Activated CD4-positive, alpha-beta T cell treated with anti-CD3 and anti-CD28 coated beads, Interleukin-2, amount 10 ng/mL, durations not matched to agents 24 days and 14 days (primary cell): ENCODE results near the gene PTPRN2. TPM values are rescaled to one million over a fixed set of nuclear protein-coding genes. Genes with fewer than 3 reads are reported as not detected.
"Not testable (repeated sequence)": the region's sequence is repeated elsewhere in the genome, so short reads cannot be mapped to it uniquely, and the experiment has no call there.

Source experiments
- DNase-seq: peaks from one replicate; pipeline ENCODE4 v3.0.0; 2022
- H3K27ac Mint-ChIP-seq: one replicate; pipeline ENCODE4 v1.8.0; 2022; ENCODE audit warnings: mild to moderate bottlenecking, mixed read lengths
- H3K27me3 Mint-ChIP-seq: one replicate; pipeline ENCODE4 v1.8.0; 2022; ENCODE audit warnings: mixed read lengths
- H3K36me3 Mint-ChIP-seq: one replicate; pipeline ENCODE4 v1.8.0; 2022; ENCODE audit warnings: low read depth, mild to moderate bottlenecking, mixed read lengths
- H3K4me1 Mint-ChIP-seq: one replicate; pipeline ENCODE4 v1.8.0; 2021; ENCODE audit warnings: mixed read lengths
- H3K4me3 Mint-ChIP-seq: one replicate; pipeline ENCODE4 v1.8.0; 2022; ENCODE audit warnings: mild to moderate bottlenecking, moderate library complexity, mixed read lengths
- H3K9me3 Mint-ChIP-seq: one replicate; pipeline ENCODE4 v1.8.0; 2021; ENCODE audit warnings: mixed read lengths
- intact Hi-C: fragments of 100-400 bp; cut with micrococcal nuclease; formaldehyde crosslinking; loops from one replicate; pipeline ENCODE4 v1.15.1; 2023
- total RNA-seq: library from RNA; stranded (reverse); gene quantifications from 2 replicates; pipeline ENCODE4 v1.2.3, GENCODE V29; 2022

Gene PTPRN2
- total RNA-seq, 1 donor from 2014 or later, result 0.33 TPM

GRCh38 chr7:158414002-158414401 is 173.6 kb downstream of the PTPRN2 start:
- no peaks in the 10 kb centered on the region for H3K4me1 Mint-ChIP-seq
- no peaks in the 10 kb centered on the region for H3K27me3 Mint-ChIP-seq
- peaks cover 15% of the 10 kb centered on the region for H3K9me3 Mint-ChIP-seq
- DNase-seq, result no peak
- no peak overlapping the region for H3K4me3 Mint-ChIP-seq
- H3K27ac Mint-ChIP-seq, result no peak overlapping the region
- no peaks in the 10 kb centered on the region for H3K36me3 Mint-ChIP-seq
- intact Hi-C loops, result no loop called here

- Mint-ChIP-seq H3K27me3 (no peaks in the 10 kb centered on the region), H3K36me3 (no peaks in the 10 kb centered on the region), H3K27ac (no peak overlapping the region), H3K4me3 (no peak overlapping the region), H3K9me3 (peaks cover 5% of the 10 kb centered on the region), H3K4me1 (no peaks in the 10 kb centered on the region)
- DNase-seq, result no peak
- intact Hi-C loops, result no loop called here
Observed at GRCh38 chr7:158411232-158411950, 176.2 kb downstream of the PTPRN2 start.

GRCh38 chr7:158410720-158411119 is 176.9 kb downstream of the PTPRN2 start:
- H3K9me3 Mint-ChIP-seq, result no peaks in the 10 kb centered on the region
- H3K27ac Mint-ChIP-seq, result no peak overlapping the region
- H3K4me3 Mint-ChIP-seq, result no peak overlapping the region
- H3K36me3 Mint-ChIP-seq, result no peaks in the 10 kb centered on the region
- no peaks in the 10 kb centered on the region for H3K4me1 Mint-ChIP-seq
- no peak for DNase-seq
- H3K27me3 Mint-ChIP-seq, result no peaks in the 10 kb centered on the region
- intact Hi-C loops, result no loop called here

GRCh38 chr7:158409816-158410330 is 177.8 kb downstream of the PTPRN2 start:
- Mint-ChIP-seq H3K27ac (no peak overlapping the region), H3K4me1 (no peaks in the 10 kb centered on the region), H3K4me3 (no peak overlapping the region), H3K36me3 (no peaks in the 10 kb centered on the region), H3K9me3 (no peaks in the 10 kb centered on the region), H3K27me3 (no peaks in the 10 kb centered on the region)
- intact Hi-C loops, result no loop called here
- DNase-seq, result no peak

- H3K9me3 Mint-ChIP-seq, result no peaks in the 10 kb centered on the region
- H3K4me3 Mint-ChIP-seq, result no peak overlapping the region
- H3K36me3 Mint-ChIP-seq, result no peaks in the 10 kb centered on the region
- intact Hi-C loops, result no loop called here
- H3K27me3 Mint-ChIP-seq, result no peaks in the 10 kb centered on the region
- no peak overlapping the region for H3K27ac Mint-ChIP-seq
- DNase-seq, result no peak
- H3K4me1 Mint-ChIP-seq, result no peaks in the 10 kb centered on the region
Observed at GRCh38 chr7:158409120-158409519, 178.5 kb downstream of the PTPRN2 start.

- no peaks in the 10 kb centered on the region for H3K36me3 Mint-ChIP-seq
- H3K27ac Mint-ChIP-seq, result no peak overlapping the region
- H3K4me1 Mint-ChIP-seq, result no peaks in the 10 kb centered on the region
- no peaks in the 10 kb centered on the region for H3K9me3 Mint-ChIP-seq
- no peak for DNase-seq
- intact Hi-C loops, result no loop called here
- H3K27me3 Mint-ChIP-seq, result no peaks in the 10 kb centered on the region
- H3K4me3 Mint-ChIP-seq, result no peak overlapping the region
Observed at GRCh38 chr7:158408318-158408920, 179.2 kb downstream of the PTPRN2 start.

- no peaks in the 10 kb centered on the region for H3K4me1 Mint-ChIP-seq
- H3K27me3 Mint-ChIP-seq, result no peaks in the 10 kb centered on the region
- DNase-seq, result no peak
- H3K36me3 Mint-ChIP-seq, result no peaks in the 10 kb centered on the region
- no peak overlapping the region for H3K27ac Mint-ChIP-seq
- intact Hi-C loops, result no loop called here
- H3K4me3 Mint-ChIP-seq, result no peak overlapping the region
- no peaks in the 10 kb centered on the region for H3K9me3 Mint-ChIP-seq
Observed at GRCh38 chr7:158407581-158408317, 179.9 kb downstream of the PTPRN2 start.

- H3K4me1 Mint-ChIP-seq, result no peaks in the 10 kb centered on the region
Observed at GRCh38 chr7:158406801-158407200, 180.8 kb downstream of the PTPRN2 start.

GRCh38 chr7:158406364-158406763 is 181.3 kb downstream of the PTPRN2 start:
- H3K27me3 Mint-ChIP-seq, result no peaks in the 10 kb centered on the region
- no peak overlapping the region for H3K27ac Mint-ChIP-seq
- no peak overlapping the region for H3K4me3 Mint-ChIP-seq
- no peaks in the 10 kb centered on the region for H3K4me1 Mint-ChIP-seq
- intact Hi-C loops, result no loop called here
- no peaks in the 10 kb centered on the region for H3K36me3 Mint-ChIP-seq
- no peaks in the 10 kb centered on the region for H3K9me3 Mint-ChIP-seq
- DNase-seq, result no peak

More at GRCh38 chr7:158406801-158407200, 180.8 kb downstream of the PTPRN2 start:
- Mint-ChIP-seq H3K9me3 (no peaks in the 10 kb centered on the region), H3K4me3 (no peak overlapping the region), H3K27me3 (no peaks in the 10 kb centered on the region), H3K36me3 (no peaks in the 10 kb centered on the region), H3K27ac (no peak overlapping the region)
- DNase-seq, result no peak
- intact Hi-C loops, result no loop called here

GRCh38 chr7:158405771-158406170 is 181.9 kb downstream of the PTPRN2 start:
- DNase-seq, H3K4me1 Mint-ChIP-seq, H3K9me3 Mint-ChIP-seq, H3K36me3 Mint-ChIP-seq, intact Hi-C loops, H3K27ac Mint-ChIP-seq, H3K4me3 Mint-ChIP-seq, H3K27me3 Mint-ChIP-seq: not testable (repeated sequence)

GRCh38 chr7:158405324-158405723 is 182.3 kb downstream of the PTPRN2 start:
- Mint-ChIP-seq H3K4me3 (no peak overlapping the region), H3K36me3 (no peaks in the 10 kb centered on the region), H3K9me3 (no peaks in the 10 kb centered on the region), H3K4me1 (no peaks in the 10 kb centered on the region), H3K27me3 (no peaks in the 10 kb centered on the region), H3K27ac (no peak overlapping the region)
- intact Hi-C loops, result no loop called here
- DNase-seq, result no peak

- Mint-ChIP-seq H3K4me3 (no peak overlapping the region), H3K36me3 (no peaks in the 10 kb centered on the region), H3K9me3 (no peaks in the 10 kb centered on the region), H3K27ac (no peak overlapping the region), H3K27me3 (no peaks in the 10 kb centered on the region), H3K4me1 (no peaks in the 10 kb centered on the region)
- DNase-seq, result no peak
- intact Hi-C loops, result no loop called here
Observed at GRCh38 chr7:158404031-158404761, 183.4 kb downstream of the PTPRN2 start.

- peaks cover 6% of the 10 kb centered on the region for H3K9me3 Mint-ChIP-seq
- no peak overlapping the region for H3K27ac Mint-ChIP-seq
- DNase-seq, result no peak
- no peak overlapping the region for H3K4me3 Mint-ChIP-seq
- no peaks in the 10 kb centered on the region for H3K36me3 Mint-ChIP-seq
- no peaks in the 10 kb centered on the region for H3K4me1 Mint-ChIP-seq
- no peaks in the 10 kb centered on the region for H3K27me3 Mint-ChIP-seq
- intact Hi-C loops, result no loop called here
Observed at GRCh38 chr7:158403013-158403821, 184.4 kb downstream of the PTPRN2 start.
